SU-DHL-6 (cell line): Measurements from ENCODE around the gene C1QTNF8.

Experiments
- H2AFZ ChIP-seq: fragments of 200-600 bp; sonication (generic); 2 replicates; pipeline ENCODE4 v1.6.1; 2014; ENCODE audit warnings: low read depth, mild to moderate bottlenecking, moderate library complexity, mixed read lengths, antibody characterized with exemption, low read length; ENCODE audit not compliant: severe bottlenecking
- H3F3A ChIP-seq: fragments of 200-600 bp; shearing (Covaris generic); 2 replicates; pipeline ENCODE4 v1.6.0; 2016; ENCODE audit warnings: antibody characterized with exemption, mild to moderate bottlenecking; ENCODE audit not compliant: insufficient read depth
- H3K27ac ChIP-seq: fragments of 200-600 bp; sonication (generic); 2 replicates; pipeline ENCODE4 v1.5.1; 2016; ENCODE audit warnings: low read depth, mild to moderate bottlenecking, low read length, moderate library complexity, mixed read lengths
- H3K27me3 ChIP-seq: fragments of 200-600 bp; sonication (generic), shearing (Covaris generic); 2 replicates; pipeline ENCODE4 v1.6.0; 2014; ENCODE audit warnings: mild to moderate bottlenecking, low read length
- H3K36me3 ChIP-seq: fragments of 200-600 bp; sonication (generic); 2 replicates; pipeline ENCODE4 v1.6.1; 2014; ENCODE audit warnings: mild to moderate bottlenecking, low read length, mixed read lengths
- H3K4me2 ChIP-seq: fragments of 300-600, 200-600 bp; shearing (Covaris generic), sonication (generic); 2 replicates; pipeline ENCODE4 v1.6.0; 2014; ENCODE audit warnings: low read length, low read depth, mild to moderate bottlenecking; ENCODE audit not compliant: poor library complexity, severe bottlenecking
- H3K4me3 ChIP-seq: fragments of 200-600 bp; sonication (generic); 2 replicates; pipeline ENCODE4 v1.5.1; 2014; ENCODE audit warnings: antibody characterized with exemption, low read length, mild to moderate bottlenecking, mixed read lengths; ENCODE audit not compliant: insufficient read depth, poor library complexity, severe bottlenecking
- H3K79me2 ChIP-seq: fragments of 200-600 bp; sonication (generic); 2 replicates; pipeline ENCODE4 v1.6.1; 2014; ENCODE audit warnings: mild to moderate bottlenecking, low read length, moderate library complexity; ENCODE audit not compliant: insufficient read depth
- H3K9ac ChIP-seq: fragments of 200-600 bp; sonication (generic); 2 replicates; pipeline ENCODE4 v1.7.0; 2014; ENCODE audit warnings: mild to moderate bottlenecking, low read length
- H3K9me2 ChIP-seq: fragments of 200-600 bp; sonication (generic); replicated peaks from 2 replicates; pipeline ENCODE4 v1.6.1; 2014; ENCODE audit warnings: low read length; ENCODE audit not compliant: insufficient read depth
- H3K9me3 ChIP-seq: fragments of 200-600 bp; sonication (generic); 2 replicates; pipeline ENCODE4 v1.6.1; 2014; ENCODE audit warnings: low read length, mixed read lengths; ENCODE audit not compliant: insufficient read depth
- H4K20me1 ChIP-seq: fragments of 200-600 bp; sonication (generic); 2 replicates; pipeline ENCODE4 v1.6.1; 2014; ENCODE audit warnings: low read depth, mild to moderate bottlenecking, antibody characterized with exemption, low read length, moderate library complexity, mixed read lengths
- EZH2phosphoT487 ChIP-seq: fragments of 200-600 bp; sonication (generic), shearing (Covaris generic); conservative IDR thresholded peaks from 2 replicates; pipeline ENCODE4 v1.6.1; 2018; ENCODE audit warnings: mild to moderate bottlenecking, antibody characterized with exemption, low read length, moderate library complexity, mixed read lengths
- TF ChIP-seq, protein P1 (sequence below): fragments of 200-600 bp; sonication (generic); IDR thresholded peaks from one replicate; pipeline ENCODE4 v1.5.1; 2017; ENCODE audit warnings: antibody characterized with exemption, mild to moderate bottlenecking, low read length, moderate library complexity; ENCODE audit not compliant: insufficient read depth, poor library complexity, severe bottlenecking

Gene C1QTNF8

GRCh38 chr16:1068451-1068850 is 27.6 kb downstream of the C1QTNF8 start:
- no peaks in the 10 kb centered on the region for H4K20me1 ChIP-seq
- no peaks in the 10 kb centered on the region for H3K27me3 ChIP-seq
- no peaks in the 10 kb centered on the region for H3K79me2 ChIP-seq
- H2AFZ ChIP-seq = no peak overlapping the region
- no peak overlapping the region for H3K4me2 ChIP-seq
- no peak overlapping the region for H3K9ac ChIP-seq
- TF ChIP-seq, protein P1, sequence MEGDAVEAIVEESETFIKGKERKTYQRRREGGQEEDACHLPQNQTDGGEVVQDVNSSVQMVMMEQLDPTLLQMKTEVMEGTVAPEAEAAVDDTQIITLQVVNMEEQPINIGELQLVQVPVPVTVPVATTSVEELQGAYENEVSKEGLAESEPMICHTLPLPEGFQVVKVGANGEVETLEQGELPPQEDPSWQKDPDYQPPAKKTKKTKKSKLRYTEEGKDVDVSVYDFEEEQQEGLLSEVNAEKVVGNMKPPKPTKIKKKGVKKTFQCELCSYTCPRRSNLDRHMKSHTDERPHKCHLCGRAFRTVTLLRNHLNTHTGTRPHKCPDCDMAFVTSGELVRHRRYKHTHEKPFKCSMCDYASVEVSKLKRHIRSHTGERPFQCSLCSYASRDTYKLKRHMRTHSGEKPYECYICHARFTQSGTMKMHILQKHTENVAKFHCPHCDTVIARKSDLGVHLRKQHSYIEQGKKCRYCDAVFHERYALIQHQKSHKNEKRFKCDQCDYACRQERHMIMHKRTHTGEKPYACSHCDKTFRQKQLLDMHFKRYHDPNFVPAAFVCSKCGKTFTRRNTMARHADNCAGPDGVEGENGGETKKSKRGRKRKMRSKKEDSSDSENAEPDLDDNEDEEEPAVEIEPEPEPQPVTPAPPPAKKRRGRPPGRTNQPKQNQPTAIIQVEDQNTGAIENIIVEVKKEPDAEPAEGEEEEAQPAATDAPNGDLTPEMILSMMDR = no peak
- TF ChIP-seq EZH2phosphoT487 = no peak
- H3K9me3 ChIP-seq = no peaks in the 10 kb centered on the region
- H3K4me3 ChIP-seq = no peak overlapping the region
- no peak overlapping the region for H3K27ac ChIP-seq
- H3F3A ChIP-seq = no peaks in the 10 kb centered on the region
- H3K9me2 ChIP-seq = no peaks in the 10 kb centered on the region
- no peaks in the 10 kb centered on the region for H3K36me3 ChIP-seq

GRCh38 chr16:1067629-1068028 is 28.4 kb downstream of the C1QTNF8 start:
- Histone ChIP-seq H2AFZ (no peak overlapping the region), H3K4me3 (no peak overlapping the region), H3K36me3 (no peaks in the 10 kb centered on the region), H3K27me3 (no peaks in the 10 kb centered on the region), H3F3A (no peaks in the 10 kb centered on the region), H3K27ac (no peak overlapping the region), H4K20me1 (no peaks in the 10 kb centered on the region), H3K9ac (no peak overlapping the region), H3K9me3 (no peaks in the 10 kb centered on the region), H3K4me2 (no peak overlapping the region), H3K9me2 (no peaks in the 10 kb centered on the region), H3K79me2 (no peaks in the 10 kb centered on the region)
- no peak for TF ChIP-seq EZH2phosphoT487
- TF ChIP-seq, protein P1 = no peak

GRCh38 chr16:1066584-1067172 is 29.4 kb downstream of the C1QTNF8 start:
- Histone ChIP-seq H3K27ac (no peak overlapping the region), H3K4me3 (no peak overlapping the region), H3F3A (no peaks in the 10 kb centered on the region), H3K79me2 (no peaks in the 10 kb centered on the region), H3K9me2 (no peaks in the 10 kb centered on the region), H2AFZ (no peak overlapping the region), H3K9ac (no peak overlapping the region), H3K27me3 (no peaks in the 10 kb centered on the region), H3K9me3 (no peaks in the 10 kb centered on the region), H3K4me2 (no peak overlapping the region), H4K20me1 (no peaks in the 10 kb centered on the region), H3K36me3 (no peaks in the 10 kb centered on the region)
- TF ChIP-seq, protein P1 = no peak
- no peak for TF ChIP-seq EZH2phosphoT487
